MCF 10A (cell line): ENCODE results near the gene SSH2. TPM values are rescaled to one million over a fixed set of nuclear protein-coding genes. Genes with fewer than 3 reads are reported as not detected.
A peak's percentile ranks its signal among the peaks of the same experiment; 100 is the strongest.

Source experiments
- BruUV-seq: library from RNA; stranded (reverse); fragments of 400-500 nt; replicated peaks from 2 replicates; lab custom pipeline; 2021; lab: Mats Ljungman, UMichigan
- CTCF ChIA-PET: fragments of 300-600 bp; sonication (Branson Sonifier 250); formaldehyde crosslinking; extraction: SDS; loops from one replicate; lab custom pipeline; 2021; ENCODE audit warnings: antibody characterized with exemption, inconsistent platforms; lab: Yijun Ruan, JAX
- POLR2A ChIA-PET: fragments of 300-600, 350-650 bp; sonication (Branson Sonifier 250); formaldehyde crosslinking; extraction: SDS; loops from one replicate; lab custom pipeline; 2020; ENCODE audit warnings: antibody characterized with exemption, inconsistent platforms; lab: Yijun Ruan, JAX
- DNase-seq: peaks from one replicate; pipeline ENCODE4 v3.0.0-alpha.2; 2018; ENCODE audit not compliant: unreplicated experiment
- H3K27ac Mint-ChIP-seq: one replicate; pipeline ENCODE4 v1.8.0; 2022; ENCODE audit warnings: mild to moderate bottlenecking, low read depth, mixed read lengths; ENCODE audit not compliant: unreplicated experiment
- H3K27me3 Mint-ChIP-seq: one replicate; pipeline ENCODE4 v1.8.0; 2022; ENCODE audit warnings: mixed read lengths; ENCODE audit not compliant: insufficient read depth, unreplicated experiment
- H3K36me3 Mint-ChIP-seq: one replicate; pipeline ENCODE4 v1.8.0; 2022; ENCODE audit warnings: mild to moderate bottlenecking, moderate library complexity, mixed read lengths; ENCODE audit not compliant: insufficient read depth, unreplicated experiment
- H3K4me1 Mint-ChIP-seq: one replicate; pipeline ENCODE4 v1.8.0; 2022; ENCODE audit warnings: mixed read lengths; ENCODE audit not compliant: insufficient read depth, unreplicated experiment
- H3K4me3 Mint-ChIP-seq: one replicate; pipeline ENCODE4 v1.8.0; 2022; ENCODE audit warnings: mild to moderate bottlenecking, moderate library complexity, mixed read lengths; ENCODE audit not compliant: unreplicated experiment
- H3K9me3 Mint-ChIP-seq: one replicate; pipeline ENCODE4 v1.8.0; 2022; ENCODE audit warnings: mixed read lengths; ENCODE audit not compliant: unreplicated experiment
- CTCF ChIP-seq: fragments of 200-600 bp; IDR thresholded peaks from one replicate; pipeline ENCODE4 v1.8.0; 2022; ENCODE audit warnings: antibody characterized with exemption, mild to moderate bottlenecking; ENCODE audit not compliant: unreplicated experiment
- intact Hi-C: fragments of 100-400 bp; cut with micrococcal nuclease; formaldehyde crosslinking; loops from 2 replicates; pipeline ENCODE4 v1.14.1; 2022
- total RNA-seq: library from RNA; stranded (reverse); gene quantifications from 2 replicates; pipeline ENCODE4 v1.2.3, GENCODE V29; 2022

Gene SSH2
- total RNA-seq, 1 experiment from 2014 or later, result 21.9 TPM

GRCh38 chr17:29625037-29625750 lies 304.8 kb downstream of the SSH2 start:
- H3K9me3 Mint-ChIP-seq, result no peaks in the 10 kb centered on the region
- ChIA-PET CTCF (interaction anchor here (0.5 to 2.5 kb wide), 10 partner anchors 14 to 1440 kb away, joined by 3 to 11 read pairs (median 3); no protein-coding TSS in a partner anchor), POLR2A (interaction anchor here (0.6 to 1.9 kb wide), 4 partner anchors 9 to 394 kb away, joined by 3 to 16 read pairs (median 6); no protein-coding TSS in a partner anchor)
- peak; percentile 20 for DNase-seq
- H3K4me3 Mint-ChIP-seq, result no peak overlapping the region
- no peaks in the 10 kb centered on the region for H3K27me3 Mint-ChIP-seq
- peaks cover 17% of the 10 kb centered on the region for H3K36me3 Mint-ChIP-seq
- BruUV-seq, result no TSS peak
- intact Hi-C loops, result no loop called here
- TF ChIP-seq CTCF, result no peak
- H3K27ac Mint-ChIP-seq, result no peak overlapping the region
- H3K4me1 Mint-ChIP-seq, result peaks cover 39% of the 10 kb centered on the region

DNA sequence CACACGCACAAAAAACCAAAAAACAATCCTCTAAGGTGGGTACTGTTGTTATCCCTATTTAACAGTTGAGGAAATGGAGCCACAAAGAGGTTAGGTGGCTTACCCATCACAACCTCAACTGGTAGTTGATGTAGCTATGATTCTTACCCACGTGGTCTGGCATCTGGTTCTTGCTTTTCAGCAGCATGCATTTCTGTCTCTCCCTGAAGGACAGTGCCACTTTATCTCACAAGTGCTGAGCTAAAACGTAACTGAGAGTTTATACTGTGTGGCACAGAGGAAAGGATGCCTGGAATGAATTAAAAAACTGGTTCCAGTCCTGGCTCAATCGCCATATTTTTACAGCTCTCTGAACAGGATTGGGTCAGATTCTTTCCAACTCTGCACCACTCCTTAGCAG lies 305.4 kb downstream of the SSH2 start:
- TF ChIP-seq CTCF, result no peak
- Mint-ChIP-seq H3K27me3 (no peaks in the 10 kb centered on the region), H3K27ac (no peak overlapping the region), H3K36me3 (peaks cover 14% of the 10 kb centered on the region), H3K4me1 (peaks cover 45% of the 10 kb centered on the region), H3K9me3 (no peaks in the 10 kb centered on the region), H3K4me3 (no peak overlapping the region)
- POLR2A ChIA-PET, result interaction anchor here (1.4 to 1.9 kb wide), 2 partner anchors 10 to 14 kb away, joined by 5 to 16 read pairs; no protein-coding TSS in a partner anchor
- intact Hi-C loops, result no loop called here
- DNase-seq, result no peak
- CTCF ChIA-PET, result interaction anchor here (0.5 to 1.9 kb wide), 5 partner anchors 43 to 380 kb away, joined by 3 to 9 read pairs (median 4); no protein-coding TSS in a partner anchor
- no TSS peak for BruUV-seq

DNA sequence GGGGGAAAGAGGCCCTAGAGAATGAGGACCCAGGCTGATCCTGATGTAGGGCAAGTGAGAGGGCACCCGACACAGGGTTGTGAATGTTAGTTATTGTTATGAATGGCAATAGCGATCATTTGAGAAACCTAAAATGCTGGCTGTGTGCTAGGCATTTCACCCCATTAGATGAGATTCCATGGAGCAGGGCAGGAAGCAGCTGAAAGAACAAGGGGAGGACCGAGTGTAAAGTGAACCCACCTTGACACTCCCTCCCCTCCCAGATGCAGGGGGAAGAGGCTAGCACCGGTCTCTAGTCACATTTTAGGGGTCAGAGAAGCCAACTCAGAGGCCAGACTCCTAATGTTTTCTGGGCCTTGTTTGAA lies 306.8 kb downstream of the SSH2 start:
- peak overlapping the region; percentile 39 for H3K27ac Mint-ChIP-seq
- H3K4me3 Mint-ChIP-seq, result no peak overlapping the region
- POLR2A ChIA-PET, result interaction anchor here (0.6 to 1.4 kb wide), 2 partner anchors 41 to 99 kb away, joined by 3 to 5 read pairs; no protein-coding TSS in a partner anchor
- no peak for DNase-seq
- TF ChIP-seq CTCF, result no peak
- H3K4me1 Mint-ChIP-seq, result peaks cover 49% of the 10 kb centered on the region
- intact Hi-C loops, result no loop called here
- H3K9me3 Mint-ChIP-seq, result no peaks in the 10 kb centered on the region
- CTCF ChIA-PET, result interaction anchor here (0.8 to 1.1 kb wide), 3 partner anchors 15 to 371 kb away, joined by 3 to 5 read pairs (median 3); no protein-coding TSS in a partner anchor
- H3K36me3 Mint-ChIP-seq, result peaks cover 14% of the 10 kb centered on the region
- no peaks in the 10 kb centered on the region for H3K27me3 Mint-ChIP-seq
- no TSS peak for BruUV-seq
